Mesenchymal stem cell (in vitro differentiated cells and primary cell): Measurements from ENCODE around the gene CSRP1.
A peak's percentile ranks its signal among the peaks of the same experiment; 100 is the strongest.

Experiments
- DNase-seq: peaks from one replicate; pipeline ENCODE4 v3.0.0-alpha.2; 2013
- H2AFZ ChIP-seq: one replicate; pipeline ENCODE4 v1.6.1; 2013; ENCODE audit warnings: low read depth, mild to moderate bottlenecking, control low read depth, inconsistent platforms, low read length, moderate library complexity
- H2AK5ac ChIP-seq: 2 replicates; pipeline ENCODE4 v1.6.1; 2013; ENCODE audit warnings: low read length, moderate library complexity, mild to moderate bottlenecking, inconsistent platforms; ENCODE audit not compliant: severe bottlenecking
- H2BK120ac ChIP-seq: one replicate; pipeline ENCODE4 v1.6.1; 2013; ENCODE audit warnings: low read depth, mild to moderate bottlenecking, inconsistent platforms, low read length, moderate library complexity
- H2BK12ac ChIP-seq, 2 experiments: one replicate each; pipeline ENCODE4 v1.6.1; 2013; ENCODE audit warnings: inconsistent platforms in 2 of 2, low read length in 2 of 2, mild to moderate bottlenecking in 2 of 2, moderate library complexity in 2 of 2, control low read depth in 1 of 2
- H2BK15ac ChIP-seq: one replicate; pipeline ENCODE4 v1.6.1; 2013; ENCODE audit warnings: mild to moderate bottlenecking, low read depth, inconsistent platforms; ENCODE audit not compliant: poor library complexity, severe bottlenecking
- H2BK5ac ChIP-seq: 2 replicates; pipeline ENCODE4 v1.6.1; 2013; ENCODE audit warnings: low read depth, mild to moderate bottlenecking, low read length, control low read depth, inconsistent platforms; ENCODE audit not compliant: poor library complexity, severe bottlenecking
- H3K14ac ChIP-seq, 2 experiments: one replicate each; pipeline ENCODE4 v1.6.1; 2013; ENCODE audit warnings: inconsistent platforms in 2 of 2, low read length in 2 of 2, control low read depth in 1 of 2, mild to moderate bottlenecking in 1 of 2, moderate library complexity in 1 of 2
- H3K18ac ChIP-seq, 2 experiments: one replicate each; pipeline ENCODE4 v1.6.1; 2013; ENCODE audit warnings: inconsistent platforms in 2 of 2, low read length in 2 of 2, control low read depth in 1 of 2, low read depth in 1 of 2, mild to moderate bottlenecking in 1 of 2
- H3K23ac ChIP-seq, 2 experiments: one replicate each; pipeline ENCODE4 v1.6.1; 2013; ENCODE audit warnings: inconsistent platforms in 2 of 2, low read length in 2 of 2, mild to moderate bottlenecking in 2 of 2, moderate library complexity in 2 of 2, control low read depth in 1 of 2
- H3K27ac ChIP-seq: 2 replicates; pipeline ENCODE4 v1.5.1; 2013; ENCODE audit warnings: mild to moderate bottlenecking, moderate library complexity, low read length, control low read depth, inconsistent platforms; ENCODE audit not compliant: poor library complexity, severe bottlenecking
- H3K27me3 ChIP-seq, 2 experiments: 2 replicates each; pipeline versions ENCODE4 v1.6.1 to v1.7.0; 2013; ENCODE audit warnings: low read length in 2 of 2, mild to moderate bottlenecking in 2 of 2, moderate library complexity in 2 of 2, control low read depth in 1 of 2, inconsistent platforms in 1 of 2; ENCODE audit not compliant: control insufficient read depth in 1 of 2, insufficient read depth in 1 of 2
- H3K36me3 ChIP-seq, 2 experiments: 2 replicates each; pipeline versions ENCODE4 v1.6.1 to v1.7.0; 2013; ENCODE audit warnings: low read length in 2 of 2, control low read depth in 1 of 2, inconsistent platforms in 1 of 2, low read depth in 1 of 2, mild to moderate bottlenecking in 1 of 2; ENCODE audit not compliant: insufficient read depth in 2 of 2, control insufficient read depth in 1 of 2
- H3K4ac ChIP-seq, 2 experiments: one replicate each; pipeline ENCODE4 v1.6.1; 2013; ENCODE audit warnings: inconsistent platforms in 2 of 2, low read length in 2 of 2, mild to moderate bottlenecking in 2 of 2, moderate library complexity in 2 of 2, control low read depth in 1 of 2, low read depth in 1 of 2
- H3K4me1 ChIP-seq: 2 replicates; pipeline ENCODE4 v1.6.1; 2013; ENCODE audit warnings: low read depth, low read length, control low read depth; ENCODE audit not compliant: control insufficient read depth, insufficient read depth
- H3K4me2 ChIP-seq: 2 replicates; pipeline ENCODE4 v1.6.1; 2013; ENCODE audit warnings: low read length, mild to moderate bottlenecking, inconsistent platforms; ENCODE audit not compliant: poor library complexity, severe bottlenecking
- H3K4me3 ChIP-seq, 2 experiments: 2 replicates each; pipeline versions ENCODE4 v1.5.1 to v1.7.0; 2013; ENCODE audit warnings: low read length in 2 of 2, mild to moderate bottlenecking in 2 of 2, control low read depth in 1 of 2, low read depth in 1 of 2; ENCODE audit not compliant: insufficient read depth in 1 of 2
- H3K79me1 ChIP-seq: replicated peaks from 2 replicates; pipeline ENCODE4 v1.6.1; 2013; ENCODE audit warnings: mild to moderate bottlenecking, control low read depth, low read length, inconsistent platforms; ENCODE audit not compliant: poor library complexity, severe bottlenecking
- H3K9ac ChIP-seq: 2 replicates; pipeline ENCODE4 v1.7.0; 2013; ENCODE audit warnings: mild to moderate bottlenecking, low read length, moderate library complexity
- H3K9me3 ChIP-seq: 2 replicates; pipeline ENCODE4 v1.7.0; 2013; ENCODE audit warnings: mild to moderate bottlenecking, low read length; ENCODE audit not compliant: control insufficient read depth
- H4K8ac ChIP-seq: one replicate; pipeline ENCODE4 v1.6.1; 2013; ENCODE audit warnings: inconsistent platforms, mild to moderate bottlenecking, low read length, moderate library complexity
- H4K91ac ChIP-seq: one replicate; pipeline ENCODE4 v1.6.1; 2013; ENCODE audit warnings: mild to moderate bottlenecking, low read length, inconsistent platforms
- WGBS: methylation state at CpG from one replicate; pipeline ENCODE4 v1.1.7; 2013; ENCODE audit warnings: mixed read lengths; 5-methylcytosine and 5-hydroxymethylcytosine counted together

Gene CSRP1

GRCh38 chr1:201447903-201448871 lies 58.7 kb downstream of the CSRP1 start:
- Histone ChIP-seq H3K4ac (peak overlapping the region in 1 of 2 experiments; percentile 35), H2BK120ac (peak overlapping the region; percentile 1), H3K9ac (peak overlapping the region; percentile 22), H3K27me3 (no peaks in the 10 kb centered on the region), H3K36me3 (no peaks in the 10 kb centered on the region), H3K9me3 (no peaks in the 10 kb centered on the region), H3K18ac (peak overlapping the region; percentile 30 to 72), H4K91ac (peak overlapping the region; percentile 34), H3K27ac (no peak overlapping the region), H2BK15ac (no peak overlapping the region), H2BK12ac (peak overlapping the region in 1 of 2 experiments; percentile 91), H3K23ac (no peak overlapping the region), H2AK5ac (peak overlapping the region; percentile 13), H3K79me1 (no peaks in the 10 kb centered on the region), H3K4me2 (no peak overlapping the region), H3K4me1 (peaks cover 23% of the 10 kb centered on the region), H3K14ac (no peak overlapping the region), H3K4me3 (no peak overlapping the region), H2AFZ (no peak overlapping the region), H2BK5ac (no peak overlapping the region), H4K8ac (peak overlapping the region; percentile 72)
- WGBS: 24% methylated on average over 14 of the region's 20 CpGs
- peak; percentile 72 for DNase-seq

GRCh38 chr1:201445310-201445709 lies 61.6 kb downstream of the CSRP1 start:
- H3K27ac ChIP-seq: no peak overlapping the region
- H3K4ac ChIP-seq: no peak overlapping the region
- H4K91ac ChIP-seq: no peak overlapping the region
- H3K36me3 ChIP-seq: no peaks in the 10 kb centered on the region
- H3K27me3 ChIP-seq: no peaks in the 10 kb centered on the region
- H2BK120ac ChIP-seq: no peak overlapping the region
- H3K18ac ChIP-seq: no peak overlapping the region
- H3K79me1 ChIP-seq: no peaks in the 10 kb centered on the region
- no peak overlapping the region for H2AFZ ChIP-seq
- no peak overlapping the region for H2BK12ac ChIP-seq
- no peak overlapping the region for H3K14ac ChIP-seq
- no peak overlapping the region for H2BK15ac ChIP-seq
- H3K4me1 ChIP-seq: peaks cover 14% of the 10 kb centered on the region
- DNase-seq: no peak
- H4K8ac ChIP-seq: no peak overlapping the region
- H3K4me3 ChIP-seq: no peak overlapping the region
- no peak overlapping the region for H3K9ac ChIP-seq
- H2AK5ac ChIP-seq: no peak overlapping the region
- no peak overlapping the region for H3K23ac ChIP-seq
- no peak overlapping the region for H2BK5ac ChIP-seq
- 84% methylated on average over 6 of the region's 6 CpGs for WGBS
- H3K4me2 ChIP-seq: no peak overlapping the region
- peaks cover 3% of the 10 kb centered on the region for H3K9me3 ChIP-seq

- Histone ChIP-seq H2BK15ac (no peak overlapping the region), H3K14ac (no peak overlapping the region), H2BK12ac (no peak overlapping the region), H3K79me1 (no peaks in the 10 kb centered on the region), H3K4me2 (no peak overlapping the region), H3K36me3 (no peaks in the 10 kb centered on the region), H3K27ac (no peak overlapping the region), H4K8ac (no peak overlapping the region), H4K91ac (no peak overlapping the region), H2BK5ac (no peak overlapping the region), H2BK120ac (no peak overlapping the region), H3K4me3 (no peak overlapping the region), H3K4ac (no peak overlapping the region), H3K4me1 (peaks cover 12% of the 10 kb centered on the region), H3K18ac (no peak overlapping the region), H2AFZ (no peak overlapping the region), H3K27me3 (no peaks in the 10 kb centered on the region), H3K9me3 (peaks cover 3% of the 10 kb centered on the region), H2AK5ac (no peak overlapping the region), H3K23ac (no peak overlapping the region), H3K9ac (no peak overlapping the region)
- WGBS: 71% methylated on average over 4 of the region's 4 CpGs
- peak; percentile 49 for DNase-seq
These were observed 62.1 kb downstream of the CSRP1 start for GRCh38 chr1:201444792-201445191.

GRCh38 chr1:201443747-201444146 lies 63.2 kb downstream of the CSRP1 start:
- no peak overlapping the region for H2AK5ac ChIP-seq
- no peak overlapping the region for H4K91ac ChIP-seq
- 86% methylated on average over 7 of the region's 7 CpGs for WGBS
- H3K9me3 ChIP-seq: peaks cover 3% of the 10 kb centered on the region
- H2AFZ ChIP-seq: no peak overlapping the region
- H2BK120ac ChIP-seq: no peak overlapping the region
- no peak overlapping the region for H2BK12ac ChIP-seq
- no peak overlapping the region for H3K14ac ChIP-seq
- H3K27me3 ChIP-seq: no peaks in the 10 kb centered on the region
- H2BK5ac ChIP-seq: no peak overlapping the region
- H3K18ac ChIP-seq: no peak overlapping the region
- no peak overlapping the region for H2BK15ac ChIP-seq
- no peaks in the 10 kb centered on the region for H3K79me1 ChIP-seq
- DNase-seq: no peak
- H3K27ac ChIP-seq: no peak overlapping the region
- no peak overlapping the region for H3K4ac ChIP-seq
- H4K8ac ChIP-seq: no peak overlapping the region
- H3K36me3 ChIP-seq: no peaks in the 10 kb centered on the region
- H3K4me3 ChIP-seq: no peak overlapping the region
- no peak overlapping the region for H3K23ac ChIP-seq
- H3K4me2 ChIP-seq: no peak overlapping the region
- no peak overlapping the region for H3K9ac ChIP-seq
- peaks cover 7% of the 10 kb centered on the region for H3K4me1 ChIP-seq
